GM19455 (cell line): ENCODE results near the gene PML.

ENCODE experiments used
- ATAC-seq: cut with Tn5 transposase; IDR thresholded peaks from one replicate; pipeline ENCODE4 v1.9.1; 2021; ENCODE audit not compliant: unreplicated experiment

The PML gene

GRCh38 chr15:74006774-74007639 is 12.5 kb downstream of the PML start:
- no peak for ATAC-seq

GRCh38 chr15:74007820-74008371 is 13.4 kb downstream of the PML start:
- ATAC-seq, result no peak

DNA sequence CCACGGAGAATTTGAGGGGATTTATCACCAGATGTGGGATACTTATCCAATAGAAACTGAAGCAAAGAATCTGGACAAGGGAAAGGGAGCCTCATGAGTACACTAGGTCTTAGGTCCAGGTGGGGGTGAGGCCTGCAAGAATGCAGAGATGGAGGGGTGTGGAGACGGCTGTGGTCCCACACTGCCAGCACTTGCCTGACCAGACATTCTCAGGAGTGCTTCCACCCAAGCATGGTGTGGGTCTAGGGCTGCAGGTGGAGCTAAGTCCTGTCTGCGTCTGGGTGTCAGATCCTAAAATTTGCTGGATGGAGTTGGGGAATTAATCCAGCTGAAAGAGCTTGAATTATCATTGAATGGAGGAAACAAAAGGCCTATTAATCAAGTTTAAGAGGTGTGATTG is 14.4 kb downstream of the PML start:
- no peak for ATAC-seq

DNA sequence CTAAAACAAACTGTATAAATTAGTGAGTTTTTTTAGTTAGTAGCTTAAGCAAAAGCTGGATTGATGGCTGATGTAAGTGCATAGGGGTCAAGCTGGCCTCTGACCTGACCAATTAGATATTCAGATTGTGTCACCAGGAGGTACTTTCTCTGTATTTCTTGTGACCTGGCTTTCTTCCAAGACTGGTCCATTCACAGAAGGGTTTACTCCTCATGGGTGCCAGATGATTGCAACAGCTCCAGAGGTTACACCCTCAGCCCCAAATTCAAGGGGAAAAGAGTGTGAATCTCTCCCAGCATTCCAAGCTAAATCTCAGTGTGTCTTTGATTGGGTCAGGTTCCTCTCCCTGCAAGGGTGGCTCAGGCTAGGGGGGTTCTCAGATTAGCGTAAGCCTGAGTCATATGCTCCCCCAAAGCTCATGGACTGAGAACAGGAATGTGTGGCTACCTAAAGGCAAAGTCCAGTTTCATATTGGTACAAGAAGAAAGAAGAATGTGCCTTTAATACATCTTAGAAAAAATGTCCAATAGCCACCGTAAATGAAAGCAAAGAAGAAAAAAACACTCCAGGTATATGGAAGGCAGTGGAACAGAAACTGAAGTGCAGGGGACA is 16.5 kb downstream of the PML start:
- ATAC-seq, result no peak

DNA sequence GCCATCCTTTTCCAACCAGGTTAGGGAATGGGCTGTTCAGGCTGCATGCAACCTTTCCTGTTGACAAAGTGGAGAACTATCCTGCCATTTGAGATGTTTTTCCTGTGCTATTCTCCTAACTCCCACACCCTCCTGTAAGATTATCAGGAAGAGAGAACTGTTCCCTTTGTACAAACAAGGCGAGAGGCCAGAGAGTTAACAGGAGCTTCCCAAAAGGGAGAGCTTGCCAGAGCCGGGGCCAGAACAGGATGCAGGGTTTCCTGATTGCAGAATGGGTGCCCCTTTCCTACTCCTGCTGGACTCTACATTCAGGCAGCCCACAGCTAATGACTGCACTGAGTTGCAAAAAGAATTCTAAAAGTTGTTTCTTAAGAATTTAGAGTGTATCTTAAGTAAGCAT is 17.1 kb downstream of the PML start:
- no peak for ATAC-seq

DNA sequence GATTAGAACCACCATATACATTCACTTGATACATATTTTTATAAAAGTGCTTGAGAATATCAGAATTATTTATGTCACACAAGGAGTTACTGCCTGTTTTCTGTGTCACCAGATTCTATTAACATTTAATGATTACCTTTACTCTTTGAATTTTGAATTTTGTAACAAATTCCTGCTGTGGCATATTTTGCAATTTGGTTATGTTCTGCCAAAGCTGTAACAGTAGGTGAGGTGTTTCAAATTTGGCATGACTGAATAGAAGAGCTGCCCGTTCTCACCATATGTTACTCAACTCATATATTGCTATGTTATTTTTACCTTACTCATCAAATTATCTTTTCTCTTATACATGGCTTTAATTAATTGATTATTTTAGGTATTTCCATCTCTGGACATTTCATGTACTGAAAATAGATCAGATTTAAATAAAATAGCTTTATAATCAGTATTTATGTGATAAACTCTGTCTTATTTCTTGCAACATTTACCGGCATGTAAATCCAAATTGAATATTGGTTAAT is 18.9 kb downstream of the PML start:
- ATAC-seq, result no peak

- no peak for ATAC-seq
Observed at GRCh38 chr15:74019734-74020133, 25.2 kb downstream of the PML start.

- no peak for ATAC-seq
Observed at GRCh38 chr15:74022706-74023470, 28.4 kb downstream of the PML start.

DNA sequence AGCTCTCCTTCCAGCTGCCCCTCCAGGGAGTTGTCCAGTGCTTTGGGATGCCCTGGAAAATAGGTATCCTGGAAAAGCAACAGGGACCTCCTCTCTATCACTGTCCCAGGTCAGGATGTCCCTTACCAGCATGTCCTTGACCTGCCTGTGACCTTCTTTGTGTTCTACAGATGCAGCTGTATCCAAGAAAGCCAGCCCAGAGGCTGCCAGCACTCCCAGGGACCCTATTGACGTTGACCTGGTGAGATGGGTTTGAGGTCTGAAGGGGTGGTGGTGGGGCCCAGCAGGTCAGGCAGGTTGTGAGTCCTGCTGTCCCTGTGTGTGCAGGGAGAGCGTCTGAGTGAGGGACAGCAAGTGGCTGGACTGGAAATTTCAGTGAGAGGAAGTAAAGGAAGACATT is 30.2 kb downstream of the PML start:
- ATAC-seq, result no peak

- no peak for ATAC-seq
Observed at GRCh38 chr15:74025436-74025835, 30.9 kb downstream of the PML start.

- no peak for ATAC-seq
Observed at GRCh38 chr15:74027688-74028087, 33.2 kb downstream of the PML start.

- ATAC-seq, result no peak
Observed at GRCh38 chr15:74028646-74029045, 34.1 kb downstream of the PML start.

DNA sequence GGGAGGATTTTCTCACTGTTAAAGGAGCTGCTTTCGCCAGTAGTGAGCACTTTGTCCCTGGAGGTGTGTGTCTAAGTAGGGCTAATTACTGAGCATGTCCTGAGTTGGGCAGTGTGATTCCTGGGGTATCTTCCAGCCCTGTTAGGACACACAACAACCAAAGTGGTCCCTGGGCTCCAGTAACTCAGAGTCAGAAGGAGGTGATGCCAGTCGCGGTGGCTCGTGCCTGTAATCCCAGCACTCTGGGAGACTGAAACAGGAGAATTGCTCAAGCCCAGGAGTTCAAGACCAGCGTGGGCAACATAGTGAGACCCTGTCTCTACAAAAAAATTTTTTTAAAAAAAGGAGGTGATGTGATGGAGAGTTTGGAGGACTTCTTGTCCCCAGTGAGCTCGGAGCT is 37.5 kb downstream of the PML start:
- ATAC-seq, result no peak

DNA sequence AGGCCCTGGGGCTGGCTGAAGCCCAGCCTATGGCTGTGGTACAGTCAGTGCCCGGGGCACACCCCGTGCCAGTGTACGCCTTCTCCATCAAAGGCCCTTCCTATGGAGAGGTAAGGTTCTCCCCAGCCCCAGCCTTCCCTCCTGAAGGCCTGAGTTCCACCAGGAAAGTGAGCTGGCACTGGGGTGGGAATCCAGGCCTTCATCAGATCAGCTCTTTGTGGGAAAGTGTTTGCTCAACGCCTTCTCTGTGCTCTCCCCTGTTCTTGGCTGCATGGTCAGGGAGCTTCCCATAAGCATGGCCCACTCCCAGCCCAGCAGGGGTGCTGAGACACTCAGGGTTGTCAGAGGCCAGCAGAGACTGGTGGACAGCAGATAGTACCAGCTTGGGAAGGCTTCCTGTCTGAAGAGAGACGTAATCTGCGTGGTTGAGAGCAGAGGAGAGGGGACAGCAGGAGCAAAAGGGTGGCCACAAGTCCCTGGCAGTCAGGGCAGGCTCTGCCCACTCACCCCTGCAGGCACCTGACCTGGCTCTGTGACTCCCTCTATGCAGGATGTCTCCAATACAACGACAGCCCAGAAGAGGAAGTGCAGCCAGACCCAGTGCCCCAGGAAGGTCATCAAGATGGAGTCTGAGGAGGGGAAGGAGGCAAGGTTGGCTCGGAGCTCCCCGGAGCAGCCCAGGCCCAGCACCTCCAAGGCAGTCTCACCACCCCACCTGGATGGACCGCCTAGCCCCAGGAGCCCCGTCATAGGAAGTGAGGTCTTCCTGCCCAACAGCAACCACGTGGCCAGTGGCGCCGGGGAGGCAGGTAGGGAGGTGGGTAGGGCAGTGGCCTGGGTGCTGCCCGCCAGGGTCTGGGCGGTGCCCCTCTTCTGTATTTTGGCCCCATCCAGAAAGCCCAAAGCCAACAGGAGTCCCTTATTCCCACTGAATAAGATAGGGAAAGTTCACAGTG is 38.4 kb downstream of the PML start:
- no peak for ATAC-seq

DNA sequence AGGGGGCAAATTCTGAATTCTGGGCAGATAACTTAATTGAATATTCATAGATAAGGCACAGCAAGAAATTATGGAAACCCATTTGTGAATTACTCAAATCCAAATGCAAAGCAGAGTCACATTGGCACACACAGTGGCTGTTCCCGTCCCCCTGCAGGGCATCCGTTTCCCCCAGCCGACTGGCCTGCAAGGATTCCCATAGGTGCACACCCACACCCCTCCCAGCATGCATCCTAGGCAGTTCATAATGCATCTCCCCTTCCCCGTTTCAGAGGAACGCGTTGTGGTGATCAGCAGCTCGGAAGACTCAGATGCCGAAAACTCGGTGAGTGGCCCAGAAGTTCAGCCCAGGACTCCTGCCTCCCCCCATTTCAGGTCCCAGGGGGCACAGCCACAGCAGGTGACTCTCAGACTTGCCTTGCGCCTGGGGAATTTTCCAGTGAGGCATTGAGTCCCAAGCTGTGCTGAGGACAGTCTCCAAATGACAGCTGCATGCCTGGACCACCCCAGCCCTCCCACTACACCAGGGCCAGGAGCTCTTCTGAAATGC is 39.8 kb downstream of the PML start:
- no peak for ATAC-seq

GRCh38 chr15:74035121-74036017 is 40.9 kb downstream of the PML start:
- ATAC-seq, result no peak

- ATAC-seq, result no peak
Observed at GRCh38 chr15:74036271-74037170, 42.0 kb downstream of the PML start.
